Measurements from ENCODE around the gene VIT.
A peak's percentile ranks its signal among the peaks of the same experiment; 100 is the strongest.

The VIT gene

DNA sequence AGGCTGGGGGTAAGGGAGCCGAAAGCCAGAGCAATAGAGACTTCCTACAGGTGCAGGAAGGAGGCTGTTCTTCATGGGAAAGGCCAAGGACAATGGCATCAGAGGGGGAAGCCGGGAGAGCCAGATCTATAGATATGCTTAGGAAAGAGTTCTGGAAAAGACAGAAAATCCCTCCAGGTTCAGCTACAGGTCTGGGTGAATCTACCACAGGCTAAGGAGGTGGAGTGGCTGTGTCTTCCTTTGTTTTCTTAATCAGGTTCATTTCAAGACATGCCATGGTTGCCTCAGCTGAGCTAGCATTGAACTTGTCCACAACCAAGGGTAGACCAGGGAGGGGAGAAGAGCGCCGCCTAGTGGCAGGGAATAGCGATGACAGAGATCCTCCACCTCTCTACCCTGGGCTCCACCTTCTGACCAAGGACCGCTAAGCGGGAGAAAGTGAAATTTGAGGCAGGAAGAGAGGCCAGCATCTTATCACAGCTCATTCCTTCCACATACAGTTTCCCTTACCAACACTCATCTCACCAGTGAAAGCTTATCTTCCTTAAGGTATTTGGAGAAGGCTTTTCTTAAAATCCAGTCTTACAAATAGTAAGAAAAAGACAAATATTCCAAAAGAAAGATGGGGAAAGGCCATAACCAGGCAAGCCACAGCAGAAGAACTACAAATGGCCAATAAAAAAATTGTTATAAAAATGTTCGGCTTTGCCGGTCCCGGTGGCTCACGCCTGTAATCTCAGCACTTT lies 74.2 kb downstream of the VIT start:
- DNase-seq = no peak

GRCh38 chr2:36771671-36772070 lies 75.2 kb downstream of the VIT start:
- DNase-seq = no peak

- DNase-seq = no peak
Measured at GRCh38 chr2:36773947-36774346, 77.4 kb downstream of the VIT start.

DNA sequence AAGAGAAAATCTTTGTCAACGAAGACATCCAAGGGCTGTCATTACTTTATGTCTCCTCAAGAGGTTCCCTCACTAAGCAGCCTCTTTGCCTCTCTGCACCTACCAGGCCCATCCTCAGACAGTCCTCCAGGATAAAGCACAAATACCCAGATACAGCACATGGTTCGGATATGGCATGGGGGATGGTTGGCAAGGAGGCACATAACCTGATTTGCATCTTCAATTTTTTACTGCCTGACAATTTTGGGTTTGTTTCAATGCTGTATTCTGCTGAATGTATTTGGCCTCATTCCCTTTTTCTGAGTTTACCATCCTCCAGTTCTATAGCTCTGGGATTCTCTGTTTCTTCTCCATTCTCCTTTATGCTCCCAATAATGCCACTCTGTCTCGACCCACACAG lies 78.8 kb downstream of the VIT start:
- DNase-seq = no peak

DNA sequence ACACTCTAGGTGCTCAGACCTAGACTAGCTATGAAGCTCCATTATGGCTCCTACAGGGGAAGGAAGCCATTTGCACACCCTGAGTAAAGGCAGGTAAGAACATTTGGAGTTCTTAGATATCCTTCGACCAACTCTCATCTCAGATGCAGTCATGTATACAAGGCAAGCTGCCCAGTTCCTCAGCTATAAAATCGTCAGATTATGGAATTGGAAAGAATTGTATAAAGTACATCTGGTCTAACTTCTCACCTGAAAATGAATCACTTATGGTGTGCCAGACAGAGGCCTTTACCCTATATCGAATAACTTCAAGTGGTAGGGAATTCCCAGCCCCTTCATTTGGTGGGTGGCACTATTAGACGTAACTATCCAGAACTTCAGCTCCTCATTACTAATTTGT lies 79.3 kb downstream of the VIT start:
- DNase-seq = no peak

DNA sequence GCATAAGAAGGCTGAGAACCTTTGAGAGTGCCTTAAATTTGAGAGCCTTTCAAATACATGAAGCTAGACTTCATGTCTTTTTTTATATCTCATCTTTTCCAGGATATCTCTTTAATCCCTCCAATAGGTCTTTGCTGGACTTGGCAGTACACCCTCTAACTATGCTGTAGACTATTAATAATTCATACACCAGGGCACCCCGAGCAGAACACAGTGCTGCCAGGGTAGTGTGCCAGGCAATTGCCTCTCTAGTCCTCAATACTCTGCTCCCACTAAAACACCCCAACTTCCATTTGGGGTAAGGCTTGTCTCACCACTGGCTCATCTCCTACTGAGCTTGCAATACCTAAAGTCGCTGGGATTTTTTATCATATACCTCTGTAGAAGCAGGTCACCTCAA lies 80.8 kb downstream of the VIT start:
- no peak for DNase-seq

DNA sequence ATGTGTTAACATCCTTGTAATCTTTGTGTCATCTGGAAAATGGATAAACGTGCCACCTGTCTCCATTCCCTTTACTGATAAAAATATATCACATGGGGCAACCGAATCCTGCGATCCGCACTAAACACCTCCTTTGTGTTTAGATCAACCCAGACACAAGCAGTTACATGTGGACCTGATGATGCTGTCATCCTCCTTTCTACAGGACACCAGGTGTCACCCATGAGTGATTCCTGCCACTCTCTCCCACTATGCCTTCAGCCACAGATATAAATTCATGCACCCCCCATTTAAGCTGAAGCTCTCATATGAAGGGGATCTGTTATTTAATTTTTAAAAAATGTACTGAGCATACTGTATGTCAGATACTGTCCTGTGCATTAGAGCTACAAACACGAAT lies 81.3 kb downstream of the VIT start:
- DNase-seq = no peak

GRCh38 chr2:36779462-36779861 lies 83.0 kb downstream of the VIT start:
- DNase-seq = no peak

DNA sequence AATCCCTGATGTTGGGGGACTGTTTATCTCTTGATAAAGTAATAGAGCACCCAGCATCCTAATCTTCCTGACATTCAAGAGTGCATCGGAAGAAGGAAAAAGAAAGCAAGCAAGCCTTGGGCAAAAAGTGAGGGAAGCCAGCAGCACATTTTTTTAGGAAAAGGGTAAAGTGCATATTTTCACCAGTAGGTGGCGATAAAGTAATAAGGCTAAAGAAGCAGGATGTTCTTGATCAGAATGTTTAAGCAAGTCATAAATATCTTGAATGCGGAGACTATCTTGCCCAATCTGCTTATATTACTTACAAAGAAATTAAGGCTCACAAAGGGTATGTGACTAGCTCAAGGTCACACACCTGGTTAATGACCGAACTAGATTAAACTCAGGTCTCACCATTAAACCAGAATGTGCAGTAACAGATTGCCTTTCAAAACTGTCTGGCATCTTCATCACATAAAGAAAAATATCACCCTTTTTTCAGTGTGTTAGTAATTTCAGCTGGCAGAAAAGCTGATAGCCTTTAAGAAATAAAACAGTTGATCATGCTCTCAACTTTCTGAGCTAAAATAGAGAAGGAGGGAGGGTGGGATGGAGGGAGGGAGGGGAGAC lies 83.8 kb downstream of the VIT start:
- peak; percentile 48 for DNase-seq

DNA sequence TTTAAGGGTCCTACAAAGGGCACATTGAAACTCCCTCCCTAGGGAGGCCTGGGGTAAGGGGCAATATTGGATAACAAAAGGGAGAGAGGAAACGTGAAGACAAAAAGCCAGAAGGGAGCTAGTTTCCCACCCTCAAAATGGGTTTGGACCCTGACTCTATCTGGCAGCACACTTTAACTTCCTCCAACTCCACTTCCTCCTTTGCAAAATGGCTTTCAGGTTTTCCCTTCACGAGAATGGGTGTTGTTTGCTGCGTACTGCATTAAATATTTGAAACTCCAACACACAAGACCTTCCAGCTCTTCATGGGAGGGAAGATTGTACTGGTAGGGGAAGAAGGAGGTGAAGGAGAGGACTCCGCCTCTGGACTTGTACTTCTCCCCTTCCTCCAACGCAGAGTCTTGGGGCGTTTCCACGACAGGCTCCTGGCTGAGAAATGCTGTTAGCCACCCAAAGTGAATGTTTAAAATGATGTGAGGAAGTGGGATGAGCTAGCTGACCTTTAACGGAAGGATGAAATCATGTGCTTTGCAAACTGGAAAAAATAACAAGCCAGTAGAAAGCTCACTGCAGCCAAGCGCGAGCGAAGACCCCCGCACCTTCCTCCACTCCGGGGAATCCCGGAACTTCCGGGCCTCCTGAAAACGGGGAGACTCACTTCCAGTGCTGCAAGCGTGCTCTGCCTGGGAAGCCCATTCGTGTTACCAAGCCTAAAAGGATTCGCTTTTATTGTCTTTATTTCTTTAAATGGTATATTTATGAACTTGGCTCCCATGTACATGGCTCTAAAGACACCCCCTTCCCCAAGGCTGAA lies 85.6 kb downstream of the VIT start:
- DNase-seq = no peak

DNA sequence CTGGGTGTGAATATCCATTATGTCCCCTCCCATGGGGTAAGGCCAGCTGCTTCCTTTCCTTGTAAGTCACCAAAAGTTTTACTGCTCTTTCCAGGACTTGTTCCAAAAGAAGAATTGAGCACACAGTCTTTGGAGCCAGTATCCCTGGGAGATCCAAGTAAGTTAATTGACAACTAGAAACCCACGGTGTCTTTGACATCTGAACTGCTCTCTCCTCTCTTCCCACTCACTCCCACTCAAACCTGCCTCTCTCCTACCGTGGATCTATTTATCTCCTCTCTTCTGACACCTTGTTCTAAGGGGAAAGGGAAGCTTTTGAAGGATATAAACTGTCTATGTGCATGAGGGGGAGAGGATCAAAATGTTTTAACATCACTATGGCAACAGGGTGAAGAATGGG lies 86.7 kb downstream of the VIT start:
- DNase-seq = no peak

DNA sequence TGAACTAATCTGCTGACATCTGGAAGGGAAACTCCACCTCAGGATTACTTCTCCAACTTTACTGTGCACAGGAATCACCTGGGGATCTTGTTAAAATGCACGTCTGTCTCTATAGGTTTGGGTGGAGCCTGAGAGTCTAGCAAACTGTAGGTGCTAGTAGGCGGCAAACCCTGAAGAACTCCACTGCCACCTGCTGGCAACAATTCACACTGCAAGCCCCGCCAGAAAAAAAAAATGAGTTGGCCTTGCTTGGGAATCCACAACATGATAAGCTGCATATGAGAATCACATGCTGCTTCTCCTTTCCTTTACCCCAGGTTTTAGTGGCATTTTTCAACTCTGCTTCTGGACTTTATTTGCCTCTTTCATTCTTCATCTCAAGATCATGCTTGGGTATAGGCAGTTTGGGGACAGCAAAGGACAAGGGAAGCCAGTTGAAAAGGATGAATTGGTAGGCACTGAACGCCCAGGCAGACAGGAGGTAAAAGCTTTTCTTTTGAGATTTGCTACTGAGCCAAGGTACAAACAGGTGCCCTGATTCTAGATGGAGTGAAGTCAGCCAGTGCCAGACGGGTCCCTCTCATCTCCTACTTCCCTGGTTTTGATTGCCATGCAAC lies 88.8 kb downstream of the VIT start:
- DNase-seq = no peak

DNA sequence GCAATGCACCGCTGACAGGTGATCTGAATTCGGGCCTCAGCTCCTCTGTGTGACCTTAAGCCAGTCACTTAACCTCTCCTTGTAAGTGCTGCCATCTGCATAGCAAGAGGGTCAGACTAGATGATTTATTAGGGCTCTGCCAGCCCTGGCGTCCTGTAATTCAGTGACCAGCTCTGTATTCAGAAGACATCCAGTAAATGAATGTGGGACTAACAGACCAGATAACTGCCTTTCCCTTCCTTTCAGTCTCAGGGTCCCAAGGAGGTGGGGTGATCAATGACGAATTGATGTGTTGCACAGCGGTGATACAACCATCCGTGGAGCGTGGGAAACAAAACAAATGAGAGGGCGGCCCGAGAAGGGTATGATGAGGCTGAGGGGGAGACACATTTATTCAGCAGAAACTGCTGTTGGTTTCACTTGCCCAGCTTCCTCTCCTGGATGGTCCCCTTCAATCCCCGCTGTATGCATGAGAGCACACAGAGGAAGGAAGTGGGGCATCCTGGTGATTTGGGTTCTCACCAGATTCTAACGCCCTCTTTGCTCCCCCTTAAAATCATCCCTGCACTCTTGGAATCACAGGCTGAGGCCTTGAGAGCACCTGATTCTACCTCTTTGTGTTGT lies 92.8 kb downstream of the VIT start:
- DNase-seq = no peak

DNA sequence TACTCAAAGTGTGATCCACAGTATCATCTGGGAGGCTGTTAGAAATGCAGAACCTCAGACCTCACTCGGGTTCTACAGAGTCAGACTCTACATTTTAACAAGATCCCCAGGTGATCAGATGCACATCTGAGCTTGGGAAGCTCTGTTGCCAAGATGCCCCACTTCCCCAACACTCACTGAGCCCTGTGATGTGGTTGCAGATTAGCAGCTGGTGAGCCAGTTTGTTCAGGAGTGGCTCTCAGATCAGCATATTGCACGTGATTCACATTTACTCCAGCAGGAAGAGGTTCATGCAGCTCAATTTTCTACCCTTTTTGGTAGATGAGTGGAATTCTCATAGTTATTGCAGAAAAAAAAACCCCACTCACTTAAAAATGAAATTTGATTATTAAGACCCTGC lies 96.4 kb downstream of the VIT start:
- no peak for DNase-seq

- no peak for DNase-seq
Measured at GRCh38 chr2:36797324-36798070, 101.0 kb downstream of the VIT start.

- DNase-seq = no peak
Measured at GRCh38 chr2:36798724-36799123, 102.2 kb downstream of the VIT start.

- no peak for DNase-seq
Measured at GRCh38 chr2:36800381-36800780, 103.9 kb downstream of the VIT start.

- DNase-seq = no peak
Measured at GRCh38 chr2:36801088-36801487, 104.6 kb downstream of the VIT start.

GRCh38 chr2:36802952-36803351 lies 106.4 kb downstream of the VIT start:
- DNase-seq = no peak

DNA sequence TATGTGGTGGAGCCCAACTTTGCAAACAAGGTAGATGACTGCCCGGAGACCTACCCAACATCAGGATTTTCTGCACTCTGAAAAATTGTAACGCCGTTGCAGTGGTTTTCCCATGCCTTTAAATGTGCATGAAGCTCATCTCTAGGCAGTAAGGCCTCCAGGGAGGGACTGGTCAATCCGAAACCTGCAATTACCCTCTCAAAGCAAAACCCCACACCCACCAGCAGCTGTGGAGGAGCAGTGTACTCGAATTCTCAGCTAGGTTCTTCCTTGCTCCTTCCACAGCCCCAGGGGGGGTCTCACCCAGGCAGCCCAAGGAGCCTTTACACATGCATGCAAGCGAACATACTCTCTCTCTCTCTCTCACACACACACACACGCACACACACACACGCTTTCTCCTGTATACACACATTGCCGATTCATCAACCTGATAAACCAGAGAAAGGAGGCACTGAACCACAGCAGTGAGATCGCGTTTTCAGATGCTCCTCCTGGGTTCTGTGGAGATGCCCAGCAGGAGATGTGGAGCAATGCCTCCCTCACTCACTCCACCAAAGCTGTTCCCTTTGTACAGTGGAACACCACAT lies 109.2 kb downstream of the VIT start:
- no peak for DNase-seq

DNA sequence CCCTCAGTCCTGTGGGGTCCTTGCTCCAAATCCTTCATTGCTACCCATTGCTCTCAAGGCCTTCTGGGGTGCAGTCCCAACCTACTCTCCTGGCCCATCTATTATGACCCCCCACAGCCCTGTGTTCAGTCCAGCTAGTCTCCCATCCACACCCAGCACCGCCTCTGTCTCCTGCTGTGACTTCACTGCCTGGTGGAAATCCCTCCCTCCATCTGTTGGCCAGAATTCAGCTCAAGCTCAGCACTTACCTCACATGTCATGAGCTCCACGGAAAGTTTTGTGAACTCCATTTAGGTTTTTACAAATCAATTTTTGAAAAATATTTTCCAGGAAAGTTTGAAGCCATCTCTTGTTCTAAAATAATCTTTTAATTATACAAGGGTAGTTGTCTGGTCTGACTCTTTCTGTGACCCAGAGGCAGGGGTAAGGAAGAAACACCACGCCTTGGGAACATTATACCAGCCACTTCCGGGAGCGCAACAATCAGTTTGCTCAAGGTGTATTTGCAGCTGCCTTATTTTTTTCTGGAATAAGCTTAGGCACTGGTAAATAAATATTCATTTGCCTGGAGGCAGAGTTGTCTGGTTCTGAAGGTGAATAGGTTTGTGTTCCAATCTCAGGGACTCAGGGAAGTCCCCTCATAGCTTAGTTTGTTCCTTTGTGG lies 110.8 kb downstream of the VIT start:
- no peak for DNase-seq
